Stimulated activated effector memory CD8-positive, alpha-beta T cell treated with anti-CD3 and anti-CD28 coated beads, Interleukin-12 subunit alpha, Interleukin-12 subunit beta, amount 100 ng/mL, for 72 hours (primary cell): ENCODE data around the gene DNAAF5.
"Not testable (repeated sequence)": the region's sequence is repeated elsewhere in the genome, so short reads cannot be mapped to it uniquely, and the experiment has no call there.

Experiments
- ATAC-seq: fragments of 150-1000 bp; cut with Tn5 transposase; 2 replicates; pipeline ENCODE4 v1.10.0; 2021
- DNase-seq, 2 donors: peaks; one replicate each; pipeline ENCODE4 v3.0.0; 2021 to 2022; ENCODE audit warnings: low spot score in 2 of 2
- H3K27ac Mint-ChIP-seq: one replicate; pipeline ENCODE4 v1.8.0; 2022; ENCODE audit warnings: mild to moderate bottlenecking, mixed read lengths
- H3K36me3 Mint-ChIP-seq: one replicate; pipeline ENCODE4 v1.8.0; 2022; ENCODE audit warnings: mild to moderate bottlenecking, mixed read lengths
- H3K4me1 Mint-ChIP-seq: one replicate; pipeline ENCODE4 v1.8.0; 2022; ENCODE audit warnings: mixed read lengths
- H3K4me3 Mint-ChIP-seq: one replicate; pipeline ENCODE4 v1.8.0; 2022; ENCODE audit warnings: mild to moderate bottlenecking, mixed read lengths
- H3K9me3 Mint-ChIP-seq: one replicate; pipeline ENCODE4 v1.8.0; 2022; ENCODE audit warnings: mixed read lengths

Gene DNAAF5

GRCh38 chr7:732094-732541 lies 5.6 kb downstream of the DNAAF5 start:
- ATAC-seq: no peak
- H3K4me3 Mint-ChIP-seq: no peak overlapping the region

GRCh38 chr7:732556-732955 lies 6.1 kb downstream of the DNAAF5 start:
- peaks cover 13% of the 10 kb centered on the region for H3K36me3 Mint-ChIP-seq
- ATAC-seq: no peak
- H3K4me1 Mint-ChIP-seq: peaks cover 12% of the 10 kb centered on the region
- peaks cover 5% of the 10 kb centered on the region for H3K9me3 Mint-ChIP-seq
- no peak overlapping the region for H3K4me3 Mint-ChIP-seq
- no peak for DNase-seq
- no peak overlapping the region for H3K27ac Mint-ChIP-seq

More at GRCh38 chr7:732094-732541, 5.6 kb downstream of the DNAAF5 start:
- H3K27ac Mint-ChIP-seq: no peak overlapping the region
- peaks cover 5% of the 10 kb centered on the region for H3K9me3 Mint-ChIP-seq
- DNase-seq: no peak
- peaks cover 13% of the 10 kb centered on the region for H3K36me3 Mint-ChIP-seq
- H3K4me1 Mint-ChIP-seq: peaks cover 14% of the 10 kb centered on the region

- H3K27ac Mint-ChIP-seq: no peak overlapping the region
- H3K36me3 Mint-ChIP-seq: peaks cover 8% of the 10 kb centered on the region
- H3K4me3 Mint-ChIP-seq: no peak overlapping the region
- peaks cover 5% of the 10 kb centered on the region for H3K9me3 Mint-ChIP-seq
- DNase-seq (no peak), ATAC-seq (no peak)
- H3K4me1 Mint-ChIP-seq: no peaks in the 10 kb centered on the region
Measured at GRCh38 chr7:734214-734613, 7.7 kb downstream of the DNAAF5 start.

- DNase-seq: no peak
- ATAC-seq: no peak
- no peak overlapping the region for H3K27ac Mint-ChIP-seq
- no peak overlapping the region for H3K4me3 Mint-ChIP-seq
- H3K36me3 Mint-ChIP-seq: peaks cover 8% of the 10 kb centered on the region
- H3K9me3 Mint-ChIP-seq: peaks cover 5% of the 10 kb centered on the region
- no peaks in the 10 kb centered on the region for H3K4me1 Mint-ChIP-seq
Measured at GRCh38 chr7:734808-735207, 8.3 kb downstream of the DNAAF5 start.

GRCh38 chr7:738241-738640 lies 11.7 kb downstream of the DNAAF5 start:
- H3K4me1 Mint-ChIP-seq: no peaks in the 10 kb centered on the region
- H3K9me3 Mint-ChIP-seq: peaks cover 5% of the 10 kb centered on the region
- no peak overlapping the region for H3K4me3 Mint-ChIP-seq
- no peak overlapping the region for H3K27ac Mint-ChIP-seq
- peaks cover 16% of the 10 kb centered on the region for H3K36me3 Mint-ChIP-seq
- ATAC-seq (no peak), DNase-seq (no peak)

GRCh38 chr7:738723-739454 lies 12.4 kb downstream of the DNAAF5 start:
- Mint-ChIP-seq H3K36me3 (peaks cover 20% of the 10 kb centered on the region), H3K27ac (no peak overlapping the region), H3K4me1 (no peaks in the 10 kb centered on the region), H3K9me3 (peaks cover 5% of the 10 kb centered on the region), H3K4me3 (no peak overlapping the region)
- DNase-seq (no peak), ATAC-seq (no peak)

- ATAC-seq: no peak
- no peak for DNase-seq
- H3K9me3 Mint-ChIP-seq: peaks cover under 1% of the 10 kb centered on the region
- H3K27ac Mint-ChIP-seq: peak overlapping the region; percentile 23
- no peak overlapping the region for H3K4me3 Mint-ChIP-seq
- H3K36me3 Mint-ChIP-seq: peaks cover 20% of the 10 kb centered on the region
- H3K4me1 Mint-ChIP-seq: no peaks in the 10 kb centered on the region
Measured at GRCh38 chr7:739455-739982, 13.0 kb downstream of the DNAAF5 start.

- no peak for ATAC-seq
- peaks cover 20% of the 10 kb centered on the region for H3K36me3 Mint-ChIP-seq
Measured at GRCh38 chr7:739983-740942, 13.8 kb downstream of the DNAAF5 start.

GRCh38 chr7:741191-741671 lies 14.7 kb downstream of the DNAAF5 start:
- Mint-ChIP-seq H3K9me3 (no peaks in the 10 kb centered on the region), H3K27ac (no peak overlapping the region), H3K4me3 (no peak overlapping the region), H3K4me1 (no peaks in the 10 kb centered on the region), H3K36me3 (peaks cover 20% of the 10 kb centered on the region)
- ATAC-seq (no peak), DNase-seq (no peak)

More at GRCh38 chr7:739983-740942, 13.8 kb downstream of the DNAAF5 start:
- Mint-ChIP-seq H3K27ac (no peak overlapping the region), H3K4me3 (no peak overlapping the region), H3K9me3 (no peaks in the 10 kb centered on the region), H3K4me1 (no peaks in the 10 kb centered on the region)
- DNase-seq: no peak

- H3K36me3 Mint-ChIP-seq: peaks cover 20% of the 10 kb centered on the region
- ATAC-seq: no peak
- H3K4me3 Mint-ChIP-seq: no peak overlapping the region
- H3K4me1 Mint-ChIP-seq: no peaks in the 10 kb centered on the region
- DNase-seq: no peak
- H3K9me3 Mint-ChIP-seq: no peaks in the 10 kb centered on the region
- H3K27ac Mint-ChIP-seq: no peak overlapping the region
Measured at GRCh38 chr7:741850-742249, 15.4 kb downstream of the DNAAF5 start.

- no peak for DNase-seq
- H3K4me3 Mint-ChIP-seq: no peak overlapping the region
- no peaks in the 10 kb centered on the region for H3K9me3 Mint-ChIP-seq
- peaks cover 20% of the 10 kb centered on the region for H3K36me3 Mint-ChIP-seq
- H3K27ac Mint-ChIP-seq: peak overlapping the region; percentile 48
- H3K4me1 Mint-ChIP-seq: peaks cover 5% of the 10 kb centered on the region
- no peak for ATAC-seq
Measured at GRCh38 chr7:742791-743190, 16.3 kb downstream of the DNAAF5 start.

GRCh38 chr7:743341-744127 lies 17.0 kb downstream of the DNAAF5 start:
- DNase-seq, H3K9me3 Mint-ChIP-seq, ATAC-seq, H3K4me3 Mint-ChIP-seq, H3K4me1 Mint-ChIP-seq, H3K27ac Mint-ChIP-seq: not testable (repeated sequence)
- peaks cover 20% of the 10 kb centered on the region for H3K36me3 Mint-ChIP-seq

- not testable (repeated sequence) for DNase-seq, ATAC-seq, H3K4me1 Mint-ChIP-seq, H3K27ac Mint-ChIP-seq, H3K9me3 Mint-ChIP-seq, H3K4me3 Mint-ChIP-seq
- H3K36me3 Mint-ChIP-seq: peaks cover 20% of the 10 kb centered on the region
Measured at GRCh38 chr7:744128-744520, 17.6 kb downstream of the DNAAF5 start.

GRCh38 chr7:744854-745430 lies 18.4 kb downstream of the DNAAF5 start:
- Mint-ChIP-seq H3K9me3 (no peaks in the 10 kb centered on the region), H3K36me3 (peaks cover 20% of the 10 kb centered on the region), H3K4me1 (peaks cover 5% of the 10 kb centered on the region), H3K27ac (no peak overlapping the region), H3K4me3 (no peak overlapping the region)
- ATAC-seq (no peak), DNase-seq (no peak)
